Hematopoietic multipotent progenitor cell treated with erythropoietin and hydrocortisone succinate and interleukin-3 and kit ligand, for 6 days (in vitro differentiated cells): Measurements from ENCODE around the gene TET3.
A peak's percentile ranks its signal among the peaks of the same experiment; 100 is the strongest.

Experiments
- DNase-seq: peaks from one replicate; pipeline ENCODE4 v3.0.0-alpha.2; 2015

TET3 gene

GRCh38 chr2:73987948-73988700, 3.4 kb downstream of the TET3 start:
- no peak for DNase-seq

- no peak for DNase-seq
These were observed 5.3 kb downstream of the TET3 start for GRCh38 chr2:73989972-73990371.

GRCh38 chr2:73990531-73990930, 5.8 kb downstream of the TET3 start:
- DNase-seq, result no peak

- DNase-seq, result no peak
These were observed 7.3 kb downstream of the TET3 start for GRCh38 chr2:73992036-73992435.

- no peak for DNase-seq
These were observed 8.7 kb downstream of the TET3 start for GRCh38 chr2:73993376-73993775.

- no peak for DNase-seq
These were observed 9.1 kb downstream of the TET3 start for GRCh38 chr2:73993778-73994177.

- DNase-seq, result no peak
These were observed 9.6 kb downstream of the TET3 start for GRCh38 chr2:73994178-73994831.

- peak; percentile 61 for DNase-seq
These were observed 11.1 kb downstream of the TET3 start for GRCh38 chr2:73995810-73996209.

GRCh38 chr2:73997813-73998212, 13.1 kb downstream of the TET3 start:
- DNase-seq, result peak; percentile 34

GRCh38 chr2:73998451-73998850, 13.7 kb downstream of the TET3 start:
- DNase-seq, result no peak

- no peak for DNase-seq
These were observed 14.2 kb downstream of the TET3 start for GRCh38 chr2:73998933-73999332.

GRCh38 chr2:73999881-74000597, 15.3 kb downstream of the TET3 start:
- no peak for DNase-seq

- DNase-seq, result peak; percentile 19
These were observed 16.0 kb downstream of the TET3 start for GRCh38 chr2:74000666-74001065.

- DNase-seq, result no peak
These were observed 16.4 kb downstream of the TET3 start for GRCh38 chr2:74001121-74001520.

GRCh38 chr2:74001781-74002504, 17.2 kb downstream of the TET3 start:
- DNase-seq, result no peak

GRCh38 chr2:74002505-74003421, 18.1 kb downstream of the TET3 start:
- peak; percentile 90 for DNase-seq

- peak; percentile 48 for DNase-seq
These were observed 18.9 kb downstream of the TET3 start for GRCh38 chr2:74003494-74004211.

- DNase-seq, result peak; percentile 19
These were observed 19.8 kb downstream of the TET3 start for GRCh38 chr2:74004212-74005182.

GRCh38 chr2:74005786-74006185, 21.1 kb downstream of the TET3 start:
- no peak for DNase-seq

GRCh38 chr2:74006459-74006858, 21.7 kb downstream of the TET3 start:
- DNase-seq, result peak; percentile 27
